Medulla oblongata (tissue), 1 donor: ENCODE measurements around the gene DENND4B.

Experiments
- DNase-seq: peaks from one replicate; pipeline ENCODE4 v3.0.0-alpha.2; 2015; ENCODE audit errors: extremely low spot score

DENND4B gene

GRCh38 chr1:153945131-153945794 is 1.3 kb downstream of the DENND4B start:
- DNase-seq = peak; percentile 56

GRCh38 chr1:153944827-153945117 is 1.7 kb downstream of the DENND4B start:
- no peak for DNase-seq

- no peak for DNase-seq
These were observed 2.3 kb downstream of the DENND4B start for GRCh38 chr1:153944005-153944826.

GRCh38 chr1:153942766-153943549 is 3.6 kb downstream of the DENND4B start:
- no peak for DNase-seq

- no peak for DNase-seq
These were observed 4.4 kb downstream of the DENND4B start for GRCh38 chr1:153941826-153942725.

GRCh38 chr1:153940756-153941155 is 5.8 kb downstream of the DENND4B start:
- DNase-seq = no peak

- no peak for DNase-seq
These were observed 7.0 kb downstream of the DENND4B start for GRCh38 chr1:153939476-153939875.

- DNase-seq = no peak
These were observed 7.5 kb downstream of the DENND4B start for GRCh38 chr1:153938996-153939395.

GRCh38 chr1:153937331-153937730 is 9.2 kb downstream of the DENND4B start:
- no peak for DNase-seq

GRCh38 chr1:153936011-153936802 is 10.3 kb downstream of the DENND4B start:
- DNase-seq = no peak

GRCh38 chr1:153934746-153935145 is 11.8 kb downstream of the DENND4B start:
- DNase-seq = no peak

GRCh38 chr1:153933955-153934354 is 12.6 kb downstream of the DENND4B start:
- no peak for DNase-seq

- no peak for DNase-seq
These were observed 13.1 kb downstream of the DENND4B start for GRCh38 chr1:153933430-153933829.

- no peak for DNase-seq
These were observed 14.1 kb downstream of the DENND4B start for GRCh38 chr1:153932156-153933131.

GRCh38 chr1:153929981-153930948 is 16.3 kb downstream of the DENND4B start:
- peak; percentile 48 for DNase-seq

- DNase-seq = no peak
These were observed 17.1 kb downstream of the DENND4B start for GRCh38 chr1:153929426-153929825.

- peak; percentile 91 for DNase-seq
These were observed 17.7 kb downstream of the DENND4B start for GRCh38 chr1:153928791-153929341.

GRCh38 chr1:153928245-153928644 is 18.3 kb downstream of the DENND4B start:
- peak; percentile 20 for DNase-seq
